GM21447 (cell line): Measurements from ENCODE around the gene ZNF391.
"Not testable (repeated sequence)": the region's sequence is repeated elsewhere in the genome, so short reads cannot be mapped to it uniquely, and the experiment has no call there.

Source experiments
- ATAC-seq: cut with Tn5 transposase; IDR thresholded peaks from one replicate; pipeline ENCODE4 v1.9.1; 2021; ENCODE audit not compliant: unreplicated experiment

Gene ZNF391

DNA sequence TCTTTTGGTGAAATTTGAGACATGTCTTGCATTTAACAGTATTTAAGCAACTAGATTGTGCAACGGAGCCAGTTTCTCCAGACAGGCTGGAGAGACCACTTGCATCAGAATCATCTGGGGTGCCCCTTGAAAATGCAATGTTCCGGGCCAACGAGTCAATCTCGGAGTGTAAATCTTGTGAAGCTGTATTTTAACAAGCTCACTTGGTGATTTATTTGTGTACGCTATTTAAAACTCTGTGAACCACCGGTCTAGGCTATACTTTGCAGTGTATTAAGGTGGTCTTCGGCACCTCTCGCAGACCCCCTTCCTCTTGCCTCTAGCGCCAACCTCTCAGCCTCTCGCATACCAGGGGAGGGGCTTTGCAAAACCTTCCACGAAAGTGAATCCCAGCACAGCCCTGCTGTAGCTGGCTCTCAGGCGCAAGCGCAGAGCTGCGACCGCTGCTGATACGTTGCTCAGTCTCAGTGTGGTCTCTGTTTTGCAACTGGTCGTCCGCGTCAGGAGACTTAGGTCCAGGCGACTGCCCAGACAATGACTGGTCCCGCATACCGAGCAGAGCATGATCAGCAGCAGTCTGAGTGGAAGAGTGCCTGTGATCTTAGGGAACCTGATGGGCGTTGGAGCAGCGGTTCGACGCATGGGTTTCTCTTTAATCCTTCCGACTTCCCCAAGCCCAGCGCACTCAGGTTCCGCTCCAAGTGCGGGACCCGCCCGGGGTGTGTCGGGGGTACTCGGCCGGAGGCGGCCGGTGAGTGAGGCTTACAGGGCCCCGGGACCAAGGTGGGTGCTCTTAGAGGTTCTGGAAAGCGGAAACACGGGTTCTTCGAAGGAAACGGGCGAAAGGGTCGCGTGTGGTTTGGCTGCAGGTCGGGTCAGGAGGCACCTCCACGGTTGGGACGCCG is at the start of gene ZNF391:
ZNF391 (plus strand) TSS at position 467 of the 905 bp plus-strand sequence. CDS start 11,612 bp downstream, outside the sequence.
- ATAC-seq = peak; percentile 86

DNA sequence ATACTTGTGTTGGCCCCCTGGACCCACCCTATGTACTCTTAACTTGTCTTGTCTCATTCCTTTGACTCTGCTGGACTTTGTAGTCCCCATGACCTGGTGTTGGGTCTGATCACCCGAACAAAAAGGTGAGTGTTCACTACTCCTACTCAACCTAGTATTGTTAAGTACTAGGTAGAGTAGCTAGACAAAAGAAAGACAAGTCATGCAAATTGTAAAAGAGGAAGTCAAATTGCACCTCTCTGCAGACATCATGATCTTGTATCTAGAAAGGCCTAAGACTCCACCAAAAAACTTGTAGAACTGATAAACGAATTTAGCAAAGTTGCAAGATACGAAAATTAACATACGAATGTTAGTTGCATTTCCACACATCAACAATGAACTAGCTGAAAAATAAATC is 35.7 kb upstream of the ZNF391 start:
- no peak for ATAC-seq

DNA sequence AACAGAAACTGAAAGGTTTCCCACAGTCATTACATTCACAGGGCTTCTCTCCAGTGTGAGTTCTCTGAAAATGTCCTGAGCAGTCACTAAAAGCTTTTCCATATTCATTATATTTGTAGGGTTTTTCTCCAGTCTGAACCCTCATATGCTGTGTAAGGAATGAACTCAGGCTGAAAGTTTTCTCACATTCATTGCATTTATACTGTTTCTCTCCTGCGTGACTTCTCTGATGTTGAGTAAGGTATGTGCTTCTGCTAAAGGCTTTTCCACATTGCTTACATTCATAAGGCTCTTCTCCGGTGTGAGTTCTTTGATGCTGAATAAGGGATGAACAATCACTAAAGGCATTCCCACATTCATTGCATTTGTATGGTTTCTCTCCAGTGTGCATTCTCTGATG is 29.8 kb upstream of the ZNF391 start:
- ATAC-seq = no peak

DNA sequence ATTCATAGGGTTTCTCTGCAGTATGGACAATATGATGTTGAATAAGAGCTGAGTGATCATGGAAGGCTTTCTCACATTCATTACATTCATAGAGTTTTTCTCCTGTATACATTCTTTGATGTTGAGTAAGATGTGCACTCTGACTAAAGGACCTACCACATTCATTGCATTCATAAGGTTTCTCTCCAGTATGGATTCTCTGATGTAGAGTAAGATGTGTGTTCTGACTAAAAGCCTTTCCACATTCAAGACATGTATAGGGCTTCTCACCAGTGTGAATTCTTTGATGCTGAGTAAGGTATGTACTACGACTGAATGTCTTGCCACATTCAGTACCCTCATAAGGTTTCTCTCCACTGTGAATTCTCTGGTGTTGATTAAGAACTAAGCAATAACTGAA is 29.3 kb upstream of the ZNF391 start:
- no peak for ATAC-seq

DNA sequence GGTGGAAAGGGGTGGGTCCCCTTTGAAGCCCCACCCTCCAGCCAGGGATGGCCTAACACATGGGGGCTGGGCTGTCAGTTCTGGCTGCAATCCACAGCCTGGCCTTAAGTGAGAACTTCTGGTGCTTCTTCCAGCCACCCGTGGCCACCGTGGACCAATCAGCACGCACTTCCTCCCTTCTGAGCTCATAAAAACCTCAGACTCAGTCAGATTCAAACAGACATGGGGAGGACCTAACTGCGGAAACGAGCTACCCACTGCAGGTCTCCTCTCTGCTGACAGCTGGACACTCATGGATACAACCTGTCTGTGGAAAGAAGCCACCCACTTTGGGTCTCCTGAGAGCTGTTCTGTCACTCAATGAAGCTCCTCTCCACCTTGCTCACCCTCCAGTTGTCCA is 20.4 kb upstream of the ZNF391 start:
- no peak for ATAC-seq

GRCh38 chr6:27370391-27370790 is 18.2 kb upstream of the ZNF391 start:
- ATAC-seq = no peak

GRCh38 chr6:27374824-27375612 is 13.5 kb upstream of the ZNF391 start:
- ATAC-seq = peak; percentile 80

GRCh38 chr6:27375613-27376079 is 12.9 kb upstream of the ZNF391 start:
- ATAC-seq = no peak

DNA sequence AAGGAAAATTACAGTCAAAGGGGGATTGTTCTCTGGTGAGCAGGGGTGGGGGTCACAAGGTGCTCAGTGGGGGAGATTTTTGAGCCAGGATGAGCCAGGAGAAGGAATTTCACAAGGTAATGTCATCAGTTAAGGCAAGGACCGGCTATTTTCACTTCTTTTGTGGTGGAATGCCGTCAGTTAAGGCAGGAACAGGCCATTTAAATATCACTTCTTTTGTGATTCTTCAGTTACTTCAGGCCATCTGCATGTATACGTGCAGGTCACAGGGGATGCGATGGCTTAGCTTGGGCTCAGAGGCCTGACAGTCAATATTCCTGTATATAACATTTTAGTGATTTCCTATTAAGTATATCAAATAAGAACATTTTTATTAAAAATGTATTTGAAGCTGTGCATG is 10.2 kb upstream of the ZNF391 start:
- ATAC-seq = not testable (repeated sequence)

DNA sequence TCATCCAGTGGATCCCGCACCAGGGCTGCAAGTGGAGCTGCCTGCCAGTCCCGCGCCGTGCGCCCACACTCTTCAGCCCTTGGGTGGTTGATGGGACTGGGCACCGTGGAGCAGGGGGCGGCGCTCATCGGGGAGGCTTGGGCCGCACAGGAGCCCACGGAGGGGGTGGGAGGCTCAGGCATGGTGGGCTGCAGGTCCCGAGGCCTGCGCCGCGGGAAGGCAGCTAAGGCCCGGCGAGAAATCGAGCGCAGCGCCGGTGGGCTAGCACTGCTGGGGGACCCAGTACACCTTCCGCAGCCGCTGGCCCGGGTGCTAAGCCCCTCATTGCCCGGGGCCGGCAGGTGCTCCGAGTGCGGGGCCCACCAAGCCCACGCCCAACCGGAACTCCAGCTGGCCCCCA is 7.6 kb upstream of the ZNF391 start:
- not testable (repeated sequence) for ATAC-seq

DNA sequence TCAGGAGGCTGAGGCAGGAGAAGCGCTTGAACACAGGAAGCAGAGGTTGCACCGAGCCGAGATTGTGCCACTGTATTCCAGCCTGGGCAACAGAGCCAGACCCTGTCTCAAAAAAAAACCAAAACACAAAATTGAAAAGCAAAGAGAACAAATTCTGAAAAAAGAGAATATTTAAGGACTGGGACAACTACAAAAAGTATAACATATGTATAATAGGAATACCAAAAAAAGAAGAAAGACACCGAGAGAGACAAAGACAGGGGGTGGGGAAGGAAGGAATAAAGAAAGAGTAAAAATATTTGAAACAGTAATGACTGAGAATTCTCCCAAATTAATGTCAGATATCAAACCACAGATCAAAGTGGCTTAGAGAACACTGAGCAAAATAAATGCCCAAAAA is 5.5 kb upstream of the ZNF391 start:
- ATAC-seq = no peak

GRCh38 chr6:27383481-27383880 is 5.1 kb upstream of the ZNF391 start:
- ATAC-seq = no peak

DNA sequence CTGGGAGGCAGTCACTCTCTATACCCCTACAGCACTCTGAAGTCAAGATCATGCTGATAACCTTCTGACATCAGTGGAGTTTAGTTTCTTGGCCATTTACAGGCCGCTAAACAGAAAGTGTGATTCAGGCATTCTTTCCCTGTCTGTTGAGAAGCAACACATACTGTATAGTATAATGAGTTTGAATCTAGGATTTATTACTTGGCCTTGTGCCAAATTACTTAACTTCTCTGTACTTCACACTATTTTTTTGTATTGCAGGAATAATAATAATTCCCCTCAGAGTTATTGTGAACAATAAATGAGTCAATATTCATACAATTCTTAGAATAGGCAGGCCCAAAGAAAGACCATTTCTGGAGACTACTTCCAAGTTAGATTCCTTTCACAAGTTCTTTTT is 4.1 kb downstream of the ZNF391 start:
- no peak for ATAC-seq

DNA sequence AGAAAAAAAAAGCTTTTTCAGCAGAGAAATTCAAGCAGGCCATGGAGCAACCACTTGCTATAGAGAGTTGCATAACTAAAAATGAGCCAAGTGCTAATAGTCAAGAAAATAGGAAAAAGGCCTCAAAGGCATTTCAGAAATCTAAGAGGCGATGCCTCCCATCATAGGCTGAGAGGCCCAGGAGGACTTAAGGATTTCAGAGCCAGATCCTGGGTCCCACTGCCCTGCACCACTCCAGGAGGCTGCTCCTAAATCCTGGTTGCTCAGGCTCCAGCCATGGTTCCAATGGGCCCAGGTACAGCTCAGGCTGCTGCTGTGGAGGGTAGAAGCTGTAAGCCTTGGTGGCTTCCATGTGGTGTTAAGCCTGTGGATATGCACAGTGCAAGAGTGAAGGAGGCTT is 5.5 kb downstream of the ZNF391 start:
- ATAC-seq = no peak

DNA sequence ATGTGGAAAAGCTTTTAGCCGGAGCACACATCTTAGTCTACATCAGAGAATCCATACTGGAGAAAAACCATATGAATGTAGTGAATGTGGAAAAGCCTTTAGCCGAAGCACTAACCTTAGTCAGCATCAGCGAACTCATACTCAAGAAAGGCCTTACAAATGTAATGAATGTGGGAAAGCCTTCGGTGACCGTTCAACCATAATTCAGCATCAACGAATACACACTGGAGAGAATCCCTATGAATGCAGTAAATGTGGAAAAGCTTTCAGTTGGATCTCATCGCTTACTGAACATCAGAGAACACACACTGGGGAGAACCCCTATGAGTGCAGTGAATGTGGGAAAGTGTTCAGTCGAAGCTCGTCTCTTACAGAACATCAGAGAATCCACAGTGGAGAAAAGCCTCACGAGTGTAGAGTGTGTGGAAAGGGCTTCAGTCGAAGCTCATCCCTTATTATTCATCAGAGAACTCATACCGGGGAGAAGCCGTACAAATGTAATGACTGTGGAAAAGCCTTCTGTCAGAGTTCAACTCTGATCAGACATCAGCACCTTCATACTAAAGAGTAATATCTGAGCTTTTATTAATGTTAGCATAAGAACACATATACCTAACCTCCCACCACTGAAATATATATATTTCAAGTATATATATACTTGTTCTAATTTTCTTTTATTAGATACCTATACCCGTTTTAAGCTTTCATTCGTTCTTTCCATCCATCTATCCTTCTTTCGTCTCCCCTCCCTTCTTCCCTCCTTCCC is 12.5 kb downstream of the ZNF391 start:
- ATAC-seq = no peak

DNA sequence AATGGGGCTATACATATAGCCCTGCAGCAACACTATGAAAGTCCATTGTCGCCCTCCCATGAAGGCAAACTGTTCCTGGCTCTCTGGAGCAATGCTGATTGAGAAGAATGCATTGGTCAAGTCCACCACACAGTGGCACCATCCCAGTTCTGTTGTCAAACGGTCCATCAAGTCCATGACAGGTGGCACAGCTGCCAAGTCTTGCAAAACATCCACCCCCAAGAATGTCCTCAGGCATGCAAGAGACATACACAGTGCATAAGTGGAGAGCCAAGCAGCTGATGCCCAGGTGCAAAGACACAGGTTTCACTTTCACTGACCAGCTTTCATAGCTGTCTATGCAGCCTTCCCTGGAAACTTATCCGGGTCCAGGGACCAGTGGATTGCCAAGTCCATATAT is 17.5 kb downstream of the ZNF391 start:
- ATAC-seq = no peak

GRCh38 chr6:27407153-27407814 is 18.7 kb downstream of the ZNF391 start:
- no peak for ATAC-seq

DNA sequence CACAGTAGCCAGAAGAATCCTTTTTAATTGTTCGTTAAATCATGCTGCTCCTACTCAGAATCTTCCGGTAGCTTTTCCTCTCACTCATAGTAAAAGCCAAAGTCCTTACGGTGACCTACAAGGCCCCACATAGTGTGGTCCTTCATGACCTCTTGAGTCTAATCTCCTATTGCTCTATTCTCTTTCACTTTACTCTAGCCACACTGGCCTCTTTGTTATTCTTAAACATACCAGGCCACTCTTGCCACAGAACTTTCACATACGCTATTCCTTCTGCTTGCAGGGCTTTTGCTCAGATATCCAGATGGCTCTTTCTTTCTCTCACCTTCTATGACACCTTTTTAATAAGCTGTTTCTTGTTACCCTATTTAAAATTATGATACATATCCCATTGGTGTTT is 25.7 kb downstream of the ZNF391 start:
- ATAC-seq = no peak

DNA sequence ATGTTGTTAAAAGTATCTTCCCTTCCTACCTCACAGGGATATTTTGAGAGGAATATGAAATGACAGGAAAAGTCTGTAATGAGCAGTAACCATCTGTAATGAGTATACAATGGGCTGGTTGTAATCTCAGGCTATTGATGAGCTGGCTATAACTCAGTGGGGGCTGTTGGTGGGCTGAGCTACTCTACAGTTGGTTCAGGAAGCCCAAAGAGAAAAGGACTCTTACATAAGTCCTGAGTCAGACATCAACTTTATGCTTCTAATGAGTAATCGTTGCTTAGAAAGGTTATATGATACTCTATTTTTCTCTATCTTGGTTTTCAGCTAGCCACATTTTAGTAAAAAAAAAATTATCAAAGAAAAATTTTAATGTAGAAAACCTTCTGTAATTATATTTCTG is 26.4 kb downstream of the ZNF391 start:
- ATAC-seq = no peak

GRCh38 chr6:27415898-27416297 is 27.3 kb downstream of the ZNF391 start:
- no peak for ATAC-seq

DNA sequence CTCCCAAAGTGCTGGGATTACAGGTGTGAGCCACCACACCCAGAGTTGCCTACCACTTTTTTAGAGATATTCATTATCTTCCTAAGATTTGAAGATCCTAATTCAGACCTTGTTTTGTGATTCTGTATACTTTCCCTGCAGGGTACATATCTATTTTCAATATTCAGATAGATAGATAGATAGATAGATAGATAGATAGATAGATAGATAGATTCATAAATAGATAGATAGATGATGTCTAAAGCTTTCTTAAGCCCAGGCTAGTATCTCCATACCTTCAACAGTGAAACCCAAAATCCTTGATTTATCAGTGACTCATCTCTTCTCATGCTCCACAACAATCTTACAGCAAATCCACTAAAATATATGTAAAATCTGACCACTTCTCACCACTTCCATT is 30.8 kb downstream of the ZNF391 start:
- ATAC-seq = no peak
